HG03342 (cell line): Measurements from ENCODE around the gene ACTL9.

ENCODE experiments used
- ATAC-seq: cut with Tn5 transposase; IDR thresholded peaks from one replicate; pipeline ENCODE4 v1.9.1; 2021; ENCODE audit warnings: mild to moderate bottlenecking, moderate library complexity; ENCODE audit not compliant: unreplicated experiment

The ACTL9 gene

GRCh38 chr19:8688930-8689329 lies 9.7 kb downstream of the ACTL9 start:
- ATAC-seq: no peak

DNA sequence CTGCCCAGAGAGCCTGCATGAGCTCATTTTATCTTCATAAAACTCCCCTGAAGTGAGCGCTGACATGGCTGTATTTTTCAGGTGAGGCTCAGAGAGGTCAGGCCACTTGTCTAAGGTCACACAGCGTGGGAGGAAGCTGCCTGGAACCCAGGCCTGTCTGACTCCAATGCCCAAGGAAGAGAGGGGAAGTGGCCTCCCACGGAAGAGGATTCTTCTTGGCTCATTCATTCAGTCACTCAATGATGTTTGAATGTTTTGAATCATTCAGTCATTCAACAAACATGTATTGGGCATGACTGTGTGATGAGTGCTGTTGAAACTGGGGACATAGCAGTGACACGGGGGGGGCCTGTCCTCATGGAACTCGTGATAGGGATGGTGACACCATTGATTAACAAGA lies 12.0 kb downstream of the ACTL9 start:
- ATAC-seq: no peak

- no peak for ATAC-seq
Measured at GRCh38 chr19:8684001-8684902, 14.3 kb downstream of the ACTL9 start.

DNA sequence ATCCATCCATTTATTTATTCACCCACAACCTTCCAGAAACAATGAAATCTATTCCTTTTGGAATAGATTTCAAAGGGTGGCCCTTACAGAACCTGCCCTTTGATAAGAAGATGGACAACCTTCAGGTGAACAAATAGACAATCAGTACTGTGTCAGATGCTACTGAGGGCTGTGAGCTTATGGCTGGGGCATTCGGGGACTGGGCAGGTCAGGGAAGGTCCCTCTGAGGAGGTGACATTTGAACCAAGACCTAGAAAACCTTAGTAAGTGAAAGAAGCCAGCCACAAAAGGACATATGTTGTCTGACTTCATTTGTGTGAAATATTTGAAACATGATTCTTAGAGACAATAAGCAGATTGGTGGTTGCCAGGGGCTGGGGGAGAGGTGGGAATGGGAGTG lies 15.7 kb downstream of the ACTL9 start:
- ATAC-seq: no peak

GRCh38 chr19:8682472-8682871 lies 16.1 kb downstream of the ACTL9 start:
- no peak for ATAC-seq

GRCh38 chr19:8681345-8682029 lies 17.1 kb downstream of the ACTL9 start:
- ATAC-seq: no peak

GRCh38 chr19:8680676-8681344 lies 17.8 kb downstream of the ACTL9 start:
- ATAC-seq: no peak

DNA sequence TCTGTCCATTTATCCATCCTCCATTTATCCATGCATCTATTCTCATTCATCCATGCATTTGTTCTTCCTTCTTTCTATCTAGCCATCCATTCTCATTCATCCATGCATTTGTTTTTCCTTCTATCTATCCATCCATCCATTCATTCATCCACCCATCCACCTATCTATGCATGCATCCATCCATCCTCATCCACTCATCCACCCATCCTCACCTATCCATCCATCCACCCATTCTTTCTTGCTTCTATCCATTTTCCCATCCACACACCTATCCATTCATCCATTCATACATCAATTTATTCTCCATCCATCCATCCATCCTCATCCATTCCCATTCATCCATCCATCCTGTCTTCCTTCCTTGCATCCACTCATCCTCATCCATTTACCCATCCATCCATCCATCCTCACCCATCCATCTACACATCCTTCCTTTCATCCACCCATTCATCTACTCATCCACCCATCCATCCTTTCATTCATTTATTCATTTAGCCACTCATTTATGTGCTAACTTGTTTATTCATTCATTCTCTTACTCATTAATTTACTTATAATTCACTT lies 20.3 kb downstream of the ACTL9 start:
- no peak for ATAC-seq

DNA sequence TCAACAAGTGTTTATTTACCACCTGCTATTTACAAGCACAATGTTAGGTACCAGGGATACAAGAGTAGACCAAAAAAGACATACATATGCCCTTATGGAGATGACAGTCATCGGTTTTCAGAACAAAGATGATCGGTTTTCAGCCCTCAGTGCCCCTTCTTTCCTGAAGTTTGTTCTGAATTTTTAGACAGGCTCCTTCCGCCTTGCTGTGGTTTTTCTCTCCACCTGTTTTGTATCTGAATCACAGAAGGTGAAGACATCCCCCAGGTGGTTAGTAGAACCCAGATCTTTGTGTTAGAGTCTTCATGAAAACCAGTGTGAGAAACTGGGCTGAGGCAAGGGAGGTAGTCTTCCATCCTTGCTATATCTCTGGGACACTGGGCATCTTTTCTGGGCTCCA lies 23.5 kb downstream of the ACTL9 start:
- no peak for ATAC-seq

DNA sequence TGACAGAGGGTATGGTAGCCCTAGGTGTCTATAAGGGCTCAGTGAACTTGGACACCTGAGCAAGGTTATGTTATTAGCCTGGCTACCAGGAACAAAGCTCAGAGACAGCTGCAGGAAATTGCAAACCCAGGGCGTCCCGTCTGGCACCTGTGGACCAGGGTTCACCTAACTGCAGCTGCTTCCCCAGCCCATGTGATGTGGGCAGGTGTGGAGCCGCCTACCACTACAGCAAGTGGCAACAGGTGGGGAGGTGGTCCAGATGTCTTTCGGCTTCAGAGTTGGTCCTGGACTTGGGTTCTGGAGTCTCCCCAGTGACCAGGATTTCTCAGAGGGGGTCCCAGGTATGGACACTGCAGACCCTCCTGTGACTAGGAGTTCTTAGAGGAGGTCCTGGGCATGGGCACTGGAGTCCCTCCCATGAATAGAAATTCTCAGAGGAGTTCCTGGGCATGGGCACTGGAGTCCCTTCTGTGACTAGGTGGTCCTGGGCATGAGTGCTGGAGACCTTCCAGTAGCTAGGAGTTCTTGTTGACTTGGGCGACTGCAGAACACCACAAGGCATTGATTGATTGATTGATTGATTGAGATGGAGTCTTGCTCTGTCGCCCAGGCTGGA lies 25.2 kb downstream of the ACTL9 start:
- ATAC-seq: no peak

DNA sequence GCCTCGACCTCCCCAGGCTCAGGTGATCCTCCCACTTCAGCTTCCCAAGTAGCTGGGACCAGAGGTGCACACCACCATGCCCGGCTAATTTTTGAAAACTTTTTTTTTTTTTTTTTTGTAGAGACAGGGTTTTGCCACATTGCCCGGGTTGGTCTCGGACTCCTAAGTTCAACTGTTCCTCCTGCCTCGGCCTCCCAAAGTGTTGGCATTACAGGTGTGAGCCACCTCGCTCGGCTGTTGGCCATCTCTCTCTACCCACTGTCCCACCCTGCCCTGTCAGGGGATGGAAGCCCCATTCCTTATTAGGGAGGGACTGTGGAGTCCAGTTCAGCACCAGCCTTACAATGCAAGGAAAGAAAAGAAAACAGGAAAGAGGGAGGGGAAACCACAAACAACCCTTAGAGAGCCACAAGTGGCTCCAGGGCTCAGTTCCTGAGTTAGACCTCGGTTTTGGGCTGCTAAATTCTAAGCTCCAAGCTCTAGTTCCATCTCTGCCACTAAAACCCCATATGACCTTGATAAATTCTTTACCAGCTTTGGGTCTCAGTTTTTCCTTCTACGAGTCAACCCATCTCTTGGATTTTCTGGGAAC lies 31.7 kb downstream of the ACTL9 start:
- no peak for ATAC-seq

DNA sequence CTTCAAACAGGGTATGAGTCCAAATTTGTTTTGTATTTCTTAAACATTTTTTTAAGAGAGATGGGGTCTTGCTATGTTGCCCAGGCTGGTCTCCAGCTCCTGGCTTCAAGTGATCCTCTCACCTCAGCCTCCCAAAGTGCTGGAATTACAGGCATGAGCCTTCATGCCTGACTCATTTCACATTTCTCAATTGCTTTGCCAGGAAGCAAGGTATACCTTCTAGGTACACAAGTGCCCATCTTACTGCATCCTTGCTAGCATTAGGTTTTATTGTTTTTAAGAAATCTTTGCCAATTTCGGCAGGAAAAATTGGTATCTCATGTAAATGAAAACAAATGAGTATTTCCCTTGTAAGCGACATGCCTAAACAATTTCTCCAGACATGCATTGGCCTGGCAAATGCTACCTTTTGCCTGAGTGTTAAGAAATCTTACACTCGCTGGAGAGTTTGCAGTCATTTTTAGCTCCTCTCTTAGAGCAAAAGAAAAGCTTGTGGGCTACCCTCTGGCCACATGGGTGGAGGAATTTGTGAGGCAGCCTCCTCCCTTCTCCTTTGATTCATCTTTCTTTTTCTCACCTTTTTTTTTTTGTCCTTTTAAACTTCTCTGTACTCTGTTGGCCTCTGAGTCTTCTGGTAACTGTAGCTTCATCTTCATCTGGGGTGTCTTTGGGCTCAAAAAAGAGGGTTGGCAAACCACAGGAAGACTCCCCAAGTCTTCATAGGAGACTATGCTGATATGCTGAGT lies 33.0 kb downstream of the ACTL9 start:
- no peak for ATAC-seq

- no peak for ATAC-seq
Measured at GRCh38 chr19:8664671-8665057, 33.9 kb downstream of the ACTL9 start.

GRCh38 chr19:8663920-8664670 lies 34.5 kb downstream of the ACTL9 start:
- no peak for ATAC-seq

DNA sequence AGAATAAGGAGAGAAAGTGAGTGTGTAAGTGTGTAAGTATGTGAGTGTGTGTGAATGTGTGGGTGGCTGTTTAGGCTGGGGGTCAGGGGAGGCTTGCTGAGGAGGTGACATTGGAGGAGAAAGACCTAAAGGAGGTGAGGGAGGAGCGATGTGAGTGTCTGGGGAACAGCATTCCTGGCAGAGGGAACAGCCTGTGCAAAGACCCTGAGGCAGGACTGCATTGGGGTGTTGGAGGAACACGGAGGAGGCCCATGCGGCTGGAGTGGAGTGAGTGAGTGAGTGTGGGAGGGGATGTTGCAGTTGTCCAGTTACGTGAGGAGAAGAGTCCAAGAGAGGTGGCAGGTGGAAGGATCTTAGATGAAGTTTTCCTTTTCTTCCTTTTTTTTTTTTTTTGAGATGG lies 36.3 kb downstream of the ACTL9 start:
- no peak for ATAC-seq

DNA sequence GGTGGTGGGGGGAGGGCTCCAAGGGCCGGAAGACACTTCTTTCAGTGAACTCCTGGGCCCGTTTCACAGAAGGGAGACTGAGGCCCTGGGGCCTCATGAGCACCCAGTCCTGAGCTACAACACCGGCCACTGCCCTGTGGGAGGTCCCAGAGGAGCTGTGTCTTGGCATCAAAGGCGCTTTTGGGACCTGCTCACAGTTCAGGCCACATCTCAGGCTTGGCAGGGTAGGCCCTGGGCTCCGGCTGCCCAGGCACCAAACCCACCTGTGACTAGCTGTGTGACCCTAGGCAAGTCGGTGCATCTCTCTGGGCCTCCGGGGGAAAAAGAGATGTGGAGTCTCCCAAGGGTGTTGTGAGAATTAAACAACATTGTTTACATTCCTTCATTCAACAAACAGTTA lies 38.7 kb downstream of the ACTL9 start:
- no peak for ATAC-seq

DNA sequence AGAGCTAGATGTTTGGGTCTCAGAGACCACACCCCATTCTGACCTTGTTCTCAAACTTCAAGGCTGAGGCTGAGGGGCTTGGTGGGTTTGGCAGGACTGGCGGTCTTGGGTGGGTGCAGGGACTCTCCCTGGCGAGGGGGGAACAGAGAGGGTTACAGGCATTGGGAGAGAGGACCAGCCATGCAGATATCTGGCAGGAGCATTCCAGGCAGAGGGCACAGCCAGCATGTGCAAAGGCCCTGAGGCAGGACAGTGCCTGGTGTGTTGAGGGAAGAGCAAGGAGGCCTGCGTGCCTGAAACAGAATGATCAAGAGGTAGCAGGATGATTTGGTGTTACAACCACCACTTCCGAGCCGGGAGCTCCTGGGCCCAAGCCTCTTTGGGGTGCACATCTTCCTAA lies 40.7 kb downstream of the ACTL9 start:
- ATAC-seq: no peak

GRCh38 chr19:8655340-8655709 lies 43.3 kb downstream of the ACTL9 start:
- ATAC-seq: no peak

DNA sequence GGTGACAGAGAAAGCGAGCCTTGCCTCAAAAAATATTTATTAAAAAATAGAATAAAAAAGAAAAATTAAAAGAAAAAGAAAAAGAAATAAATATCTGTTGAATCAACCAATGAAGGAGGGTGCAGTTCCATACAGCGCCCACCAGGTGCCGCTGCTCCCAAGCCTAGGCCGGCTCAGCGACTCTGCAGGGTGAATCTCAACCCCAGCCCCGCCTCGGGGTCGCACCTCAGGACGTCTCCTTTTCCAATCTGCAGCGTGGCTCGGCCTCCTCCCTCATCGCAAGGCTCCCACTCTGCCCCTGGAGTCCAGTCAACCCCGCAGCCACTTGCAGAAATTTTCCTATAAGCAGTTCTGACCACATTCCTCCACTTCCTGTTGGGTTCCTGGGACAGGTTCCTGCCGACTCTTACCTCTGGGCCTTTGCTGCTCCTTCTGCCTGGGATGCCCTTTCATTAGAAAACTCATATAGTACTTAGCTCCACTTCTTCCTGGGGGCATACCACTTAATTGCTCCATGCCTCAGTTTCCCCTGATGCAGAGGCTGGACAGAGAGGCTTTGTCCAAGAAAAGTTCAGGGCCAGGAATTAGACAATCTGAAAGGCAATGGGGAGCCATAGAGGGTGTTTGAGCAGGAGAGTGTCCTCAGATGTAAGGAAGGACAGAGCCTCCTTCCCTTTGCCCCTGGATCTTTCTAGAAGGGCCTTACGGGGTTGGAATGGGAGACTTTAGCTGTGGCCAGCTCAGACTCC lies 43.8 kb downstream of the ACTL9 start:
- ATAC-seq: no peak
